GM10248 (cell line): ENCODE measurements around the gene MCCD1.

Source experiments
- CTCF ChIA-PET: fragments of 300-600 bp; sonication (Branson Sonifier 250); formaldehyde crosslinking; extraction: SDS; loops from one replicate; lab custom pipeline; 2021; ENCODE audit warnings: antibody characterized with exemption; lab: Yijun Ruan, JAX
- POLR2A ChIA-PET: fragments of 350-650 bp; sonication (Branson Sonifier 250); formaldehyde crosslinking; extraction: SDS; loops from one replicate; lab custom pipeline; 2020; ENCODE audit warnings: antibody characterized with exemption; lab: Yijun Ruan, JAX
- DNase-seq: peaks from one replicate; pipeline ENCODE4 v3.0.0; 2012; ENCODE audit errors: extremely low spot score
- CTCF ChIP-seq: IDR thresholded peaks from 2 replicates; pipeline ENCODE4 v1.5.1; 2012; ENCODE audit warnings: mild to moderate bottlenecking, low read depth; ENCODE audit errors: extremely low read depth, missing control alignments, control extremely low read depth

Gene MCCD1

DNA sequence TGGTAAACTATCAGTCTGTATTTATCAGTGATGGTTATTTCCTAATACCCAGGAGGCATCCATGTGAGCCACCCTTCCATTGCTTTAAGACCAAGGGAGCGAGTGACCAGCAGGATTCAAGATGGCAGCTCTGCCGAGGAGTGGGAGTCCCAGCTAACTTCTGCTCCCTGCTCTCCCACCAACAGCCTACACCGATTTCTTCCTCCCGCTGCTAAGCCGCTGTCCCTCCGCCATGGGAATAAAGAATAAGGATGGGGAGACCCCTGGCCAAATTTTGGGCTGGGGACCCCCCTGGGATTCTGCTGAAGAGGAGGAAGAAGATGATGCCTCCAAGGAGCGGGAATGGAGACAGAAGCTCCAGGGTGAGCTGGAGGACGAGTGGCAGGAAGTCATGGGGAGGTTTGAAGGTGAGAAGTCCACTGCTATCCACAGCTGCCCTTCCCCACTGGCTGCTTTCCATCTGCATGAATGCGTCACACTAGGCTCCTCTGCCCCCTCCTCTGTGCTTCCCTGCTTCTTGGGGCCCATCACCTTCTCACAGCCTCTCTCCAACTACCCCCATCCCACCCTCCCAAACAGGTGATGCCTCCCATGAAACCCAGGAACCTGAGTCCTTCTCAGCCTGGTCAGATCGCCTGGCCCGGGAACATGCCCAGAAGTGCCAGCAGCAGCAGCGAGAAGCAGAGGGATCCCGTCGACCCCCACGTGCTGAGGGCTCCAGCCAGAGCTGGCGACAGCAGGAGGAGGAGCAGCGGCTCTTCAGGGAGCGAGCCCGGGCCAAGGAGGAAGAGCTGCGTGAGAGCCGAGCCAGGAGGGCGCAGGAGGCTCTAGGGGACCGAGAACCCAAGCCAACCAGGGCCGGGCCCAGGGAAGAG is 28.9 kb downstream of the MCCD1 start:
- CTCF ChIA-PET, result interaction anchor here (0.9 to 54.8 kb wide), 4 partner anchors 11 to 273 kb away, joined by 3 to 2725 read pairs (median 31); partner anchors contain the start of genes ATP6V1G2, LST1, LTA and LTB
- no peak for DNase-seq
- POLR2A ChIA-PET, result interaction anchor here (0.6 to 5.5 kb wide), 4 partner anchors 9 to 656 kb away, joined by 4 to 94 read pairs (median 6); partner anchors contain the start of genes NCR3 and TNF
- TF ChIP-seq CTCF, result no peak

- DNase-seq, result no peak
- POLR2A ChIA-PET, result interaction anchor here (1.2 to 5.5 kb wide), 3 partner anchors 11 to 35 kb away, joined by 4 to 94 read pairs (median 6); partner anchors contain the start of genes NCR3, NFKBIL1 and TNF
- no peak for TF ChIP-seq CTCF
- CTCF ChIA-PET, result interaction anchor here (1.2 to 54.8 kb wide), 4 partner anchors 8 to 34 kb away, joined by 7 to 2725 read pairs (median 31); partner anchors contain the start of genes ATP6V1G2, LST1, LTA and LTB
Measured at GRCh38 chr6:31558318-31558625, 29.5 kb downstream of the MCCD1 start.

- POLR2A ChIA-PET, result interaction anchor here (0.8 to 5.5 kb wide), 7 partner anchors 9 to 34 kb away, joined by 3 to 94 read pairs (median 6); partner anchors contain the start of genes DDX39B, NCR3, NFKBIL1 and TNF
- no peak for TF ChIP-seq CTCF
- peak; percentile 80 for DNase-seq
Measured at GRCh38 chr6:31558631-31559500, 30.1 kb downstream of the MCCD1 start.

DNA sequence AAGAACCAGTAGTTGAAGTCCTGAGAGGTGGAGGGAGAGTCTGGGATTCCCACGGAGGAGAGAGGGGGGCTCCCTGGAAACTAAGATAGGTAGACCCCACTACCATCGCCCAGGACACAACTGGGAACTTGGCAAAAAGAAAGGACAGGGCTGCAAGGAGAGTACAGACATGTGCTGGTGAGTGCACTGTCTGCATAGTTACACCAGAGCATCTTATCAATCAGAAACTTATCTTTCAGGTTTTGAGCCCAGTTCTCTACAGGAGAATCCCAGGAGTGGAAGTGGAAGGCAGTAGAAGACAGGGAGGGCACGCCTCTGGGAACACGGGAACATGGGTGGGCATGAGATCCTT is 30.8 kb downstream of the MCCD1 start:
- DNase-seq, result no peak
- TF ChIP-seq CTCF, result no peak
- ChIA-PET POLR2A (interaction anchor here (1.1 to 5.5 kb wide), 5 partner anchors 9 to 18 kb away, joined by 4 to 94 read pairs (median 6); partner anchors contain the start of genes DDX39B, NFKBIL1 and TNF), CTCF (interaction anchor here (1.2 to 54.8 kb wide), 6 partner anchors 8 to 63 kb away, joined by 4 to 2725 read pairs (median 18); partner anchors contain the start of genes ATP6V1G2, LST1, LTA and LTB)

More at GRCh38 chr6:31558631-31559500, 30.1 kb downstream of the MCCD1 start:
- CTCF ChIA-PET, result interaction anchor here (1.2 to 54.8 kb wide), 6 partner anchors 7 to 62 kb away, joined by 4 to 2725 read pairs (median 18); partner anchors contain the start of genes ATP6V1G2, LST1, LTA and LTB

DNA sequence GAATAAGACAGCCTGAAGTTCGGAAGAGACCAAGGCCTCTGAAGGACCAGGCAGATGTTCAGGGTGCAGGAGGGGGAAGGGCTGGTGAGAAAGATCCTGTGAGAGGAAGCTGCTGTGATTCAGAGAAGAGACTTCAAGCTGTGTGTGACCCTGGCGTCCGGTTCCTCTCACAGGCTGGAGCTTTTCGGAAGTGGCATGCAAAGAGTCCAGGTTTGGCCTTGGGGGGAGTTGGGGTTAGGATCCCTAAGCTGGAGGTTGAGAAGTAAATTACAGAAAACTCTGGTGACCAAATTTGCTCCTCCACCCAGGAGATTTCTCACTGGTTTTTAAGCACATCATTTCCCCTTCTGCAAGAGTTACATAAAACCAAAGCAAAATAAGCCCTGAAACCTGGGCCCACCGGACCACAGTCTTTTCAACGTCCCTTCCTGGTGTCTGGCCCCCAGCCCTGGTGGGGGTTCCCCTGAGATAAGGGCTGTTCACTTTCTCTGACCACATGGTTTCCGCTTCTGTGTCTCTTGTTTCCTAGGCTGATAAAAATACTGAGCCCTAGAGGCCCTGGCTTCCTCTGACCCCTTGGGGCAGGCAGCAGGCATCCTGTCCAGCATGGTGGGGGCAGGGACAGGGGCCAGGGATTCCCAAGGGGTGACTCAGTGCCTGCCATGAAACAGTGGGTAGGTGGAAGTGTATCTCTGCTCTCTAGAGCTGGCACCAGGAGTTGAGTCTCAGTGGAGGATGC is 31.4 kb downstream of the MCCD1 start:
- ChIA-PET POLR2A (interaction anchor here (0.7 to 5.5 kb wide), 4 partner anchors 9 to 19 kb away, joined by 3 to 94 read pairs (median 8); partner anchors contain the start of genes DDX39B and TNF), CTCF (interaction anchor here (1.1 to 54.8 kb wide), 6 partner anchors 9 to 63 kb away, joined by 3 to 2725 read pairs (median 18); partner anchors contain the start of genes ATP6V1G2, LST1, LTA and LTB)
- peak; percentile 74 for DNase-seq
- no peak for TF ChIP-seq CTCF
